GM06990 (cell line): ENCODE data around the gene SLC26A3.
A peak's percentile ranks its signal among the peaks of the same experiment; 100 is the strongest.

Experiments used
- DNase-seq: peaks from one replicate; pipeline ENCODE4 v3.0.0-alpha.2; 2011; ENCODE audit not compliant: insufficient read length; ENCODE audit errors: extremely low read depth
- H3K27me3 ChIP-seq: replicated peaks from 2 replicates; pipeline ENCODE4 v1.6.0; 2011; ENCODE audit warnings: low read length; ENCODE audit not compliant: control insufficient read depth, insufficient read depth
- H3K36me3 ChIP-seq: 2 replicates; pipeline ENCODE4 v1.5.1; 2011; ENCODE audit warnings: low read length; ENCODE audit not compliant: control insufficient read depth, insufficient read depth
- H3K4me3 ChIP-seq: replicated peaks from 2 replicates; pipeline ENCODE4 v1.5.1; 2011; ENCODE audit warnings: low read depth, mild to moderate bottlenecking, control low read depth, low read length
- CTCF ChIP-seq: IDR thresholded peaks from 2 replicates; pipeline ENCODE4 v1.5.1; 2011; ENCODE audit warnings: low read length, control low read depth, mild to moderate bottlenecking, inconsistent platforms; ENCODE audit not compliant: insufficient read depth, poor library complexity, severe bottlenecking

SLC26A3 gene

GRCh38 chr7:107744345-107744750, 58.7 kb downstream of the SLC26A3 start:
- no peak for TF ChIP-seq CTCF
- no peak for DNase-seq
- Histone ChIP-seq H3K36me3 (no peaks in the 10 kb centered on the region; the same call in 1 of the 2 replicates), H3K27me3 (no peaks in the 10 kb centered on the region), H3K4me3 (peak overlapping the region; percentile 99)

GRCh38 chr7:107743567-107744344, 59.3 kb downstream of the SLC26A3 start, which contains the start of gene CBLL1:
CBLL1 (plus strand) TSS chr7:107744142; CDS start chr7:107744164, 22 bp downstream.
- H3K36me3 ChIP-seq, result no peaks in the 10 kb centered on the region
- H3K27me3 ChIP-seq, result no peaks in the 10 kb centered on the region
- peak within 1 kb of the TSS; percentile 99 for H3K4me3 ChIP-seq
- peak; percentile 77 for TF ChIP-seq CTCF
- peak; percentile 98 for DNase-seq

- no peak for TF ChIP-seq CTCF
- H3K4me3 ChIP-seq, result peak overlapping the region; percentile 68
- no peaks in the 10 kb centered on the region for H3K36me3 ChIP-seq
- DNase-seq, result no peak
- no peaks in the 10 kb centered on the region for H3K27me3 ChIP-seq
These were observed 60.1 kb downstream of the SLC26A3 start for GRCh38 chr7:107742678-107743566.

- no peaks in the 10 kb centered on the region for H3K36me3 ChIP-seq
- H3K4me3 ChIP-seq, result no peak overlapping the region
- TF ChIP-seq CTCF, result no peak
- DNase-seq, result no peak
- no peaks in the 10 kb centered on the region for H3K27me3 ChIP-seq
These were observed 74.7 kb downstream of the SLC26A3 start for GRCh38 chr7:107728276-107728675.

- Histone ChIP-seq H3K4me3 (no peak overlapping the region), H3K36me3 (no peaks in the 10 kb centered on the region), H3K27me3 (no peaks in the 10 kb centered on the region)
- no peak for TF ChIP-seq CTCF
- no peak for DNase-seq
These were observed 76.5 kb downstream of the SLC26A3 start for GRCh38 chr7:107726356-107727130.
